ENCODE results near the gene PPP1R9B.
A peak's percentile ranks its signal among the peaks of the same experiment; 100 is the strongest.

The PPP1R9B gene

GRCh38 chr17:50186661-50187393 lies 36.4 kb upstream of the PPP1R9B start:
- DNase-seq, result no peak

DNA sequence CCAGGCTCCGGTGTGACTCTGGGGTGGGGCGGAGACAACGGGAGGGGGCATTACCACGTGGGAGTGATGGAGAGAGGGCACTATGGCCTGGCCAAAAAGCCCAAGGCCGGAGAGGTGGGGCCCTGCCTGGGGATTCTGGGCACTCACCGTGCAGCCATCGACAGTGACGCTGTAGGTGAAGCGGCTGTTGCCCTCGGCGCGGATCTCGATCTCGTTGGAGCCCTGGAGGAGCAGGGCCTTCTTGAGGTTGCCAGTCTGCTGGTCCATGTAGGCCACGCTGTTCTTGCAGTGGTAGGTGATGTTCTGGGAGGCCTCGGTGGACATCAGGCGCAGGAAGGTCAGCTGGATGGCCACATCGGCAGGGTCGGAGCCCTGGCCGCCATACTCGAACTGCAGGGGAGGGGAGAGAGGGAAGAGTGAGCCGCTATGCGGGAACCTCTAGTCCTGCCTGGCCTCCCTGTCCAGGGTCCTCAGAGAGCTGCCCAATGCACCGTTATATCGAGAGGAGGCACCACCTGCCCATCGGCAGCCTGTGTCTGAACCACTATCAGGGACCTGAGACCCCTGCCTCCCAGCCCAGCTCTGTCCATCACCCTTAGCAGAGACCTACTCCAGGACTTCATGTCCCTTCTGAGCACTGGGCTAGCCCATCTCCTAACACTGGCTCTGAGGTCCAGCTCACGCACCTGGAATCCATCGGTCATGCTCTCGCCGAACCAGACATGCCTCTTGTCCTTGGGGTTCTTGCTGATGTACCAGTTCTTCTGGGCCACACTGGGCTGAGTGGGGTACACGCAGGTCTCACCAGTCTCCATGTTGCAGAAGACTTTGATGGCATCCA lies 35.4 kb upstream of the PPP1R9B start:
- DNase-seq, result no peak

DNA sequence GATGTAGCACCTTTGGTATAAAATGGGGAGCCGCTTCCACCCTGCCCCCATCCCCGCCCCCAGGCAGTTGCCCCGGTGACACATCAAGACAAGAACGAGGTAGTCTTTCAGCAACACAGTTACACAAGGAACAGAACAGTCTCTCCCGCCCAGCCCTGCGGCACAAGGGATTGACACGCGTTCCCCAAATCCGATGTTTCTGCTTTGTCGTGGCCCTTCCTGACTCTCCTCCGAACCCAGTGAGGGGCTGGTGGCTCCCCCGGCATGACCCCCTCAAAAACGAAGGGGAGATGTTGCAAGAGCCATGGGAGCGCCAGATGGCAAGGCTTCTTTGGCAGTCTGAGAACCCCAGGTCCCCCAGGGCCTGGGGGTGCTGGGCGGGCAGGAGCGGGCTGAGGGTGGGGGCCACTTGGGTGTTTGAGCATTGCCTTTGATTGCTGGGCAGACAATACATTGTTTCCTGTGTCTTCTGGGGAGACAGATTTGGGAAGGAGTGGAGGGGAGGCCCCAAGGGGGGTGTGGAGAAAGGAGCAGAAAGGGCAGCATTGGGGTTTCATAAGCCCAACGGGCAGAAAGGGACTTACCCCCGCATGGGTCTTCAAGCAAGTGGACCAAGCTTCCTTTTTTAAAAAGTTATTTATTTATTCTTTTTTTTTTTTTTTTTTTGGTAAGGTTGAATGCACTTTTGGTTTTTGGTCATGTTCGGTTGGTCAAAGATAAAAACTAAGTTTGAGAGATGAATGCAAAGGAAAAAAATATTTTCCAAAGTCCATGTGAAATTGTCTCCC lies 34.3 kb upstream of the PPP1R9B start:
- DNase-seq, result no peak

- DNase-seq, result no peak
Observed at GRCh38 chr17:50184064-50184463, 33.6 kb upstream of the PPP1R9B start.

GRCh38 chr17:50183421-50183994 lies 33.0 kb upstream of the PPP1R9B start:
- DNase-seq, result no peak

DNA sequence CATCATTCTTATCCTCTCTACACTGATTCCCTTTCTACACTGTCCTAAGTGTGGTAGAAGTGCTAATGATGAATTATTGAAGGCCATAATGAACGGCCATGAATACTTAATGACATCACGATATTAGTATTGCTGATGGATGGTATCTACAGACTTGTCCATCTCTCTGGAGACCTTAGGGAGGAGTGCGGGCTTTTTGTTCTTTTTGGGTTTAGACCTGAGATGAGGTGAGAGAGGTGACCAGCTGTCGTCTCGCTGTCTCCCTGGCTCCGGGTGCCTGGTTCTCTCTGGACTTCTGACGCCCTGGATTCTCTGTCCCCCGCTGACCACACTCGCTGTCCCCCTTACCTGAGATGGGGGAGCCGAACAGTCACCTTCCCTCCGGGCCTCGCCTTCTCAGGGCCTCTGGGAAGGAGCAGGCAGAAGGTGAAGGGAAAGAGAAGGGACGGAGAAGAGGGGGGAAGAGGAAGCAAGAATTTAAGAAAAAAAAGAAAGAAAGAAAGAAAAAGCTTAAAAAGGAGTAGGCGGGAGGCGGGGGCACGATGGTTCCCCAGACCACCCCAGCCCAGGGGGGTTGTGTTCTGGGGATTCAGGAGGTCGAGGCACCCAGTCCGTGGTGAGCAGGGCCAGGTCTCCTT lies 32.4 kb upstream of the PPP1R9B start:
- no peak for DNase-seq

- no peak for DNase-seq
Observed at GRCh38 chr17:50181591-50182560, 31.4 kb upstream of the PPP1R9B start.

DNA sequence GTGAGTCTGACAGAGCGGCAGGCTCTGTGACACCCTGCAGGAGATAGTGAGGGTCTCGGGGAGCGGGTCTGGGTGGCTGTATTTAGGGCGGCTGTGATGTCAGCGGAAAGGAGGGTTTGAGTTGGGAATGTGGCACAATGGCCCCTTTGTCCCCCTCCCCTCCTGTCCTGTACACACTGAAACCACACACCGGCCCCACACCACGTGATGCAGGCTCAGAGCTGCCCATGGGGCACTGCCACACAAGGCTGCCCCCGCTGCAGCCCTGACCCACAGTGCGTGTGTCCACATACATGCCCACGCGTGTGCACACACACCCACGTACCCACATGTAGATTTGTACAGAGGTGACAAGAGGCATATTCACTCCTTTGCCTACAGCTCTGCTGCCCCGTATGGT lies 30.7 kb upstream of the PPP1R9B start:
- DNase-seq, result no peak

GRCh38 chr17:50180620-50181019 lies 30.1 kb upstream of the PPP1R9B start:
- no peak for DNase-seq

DNA sequence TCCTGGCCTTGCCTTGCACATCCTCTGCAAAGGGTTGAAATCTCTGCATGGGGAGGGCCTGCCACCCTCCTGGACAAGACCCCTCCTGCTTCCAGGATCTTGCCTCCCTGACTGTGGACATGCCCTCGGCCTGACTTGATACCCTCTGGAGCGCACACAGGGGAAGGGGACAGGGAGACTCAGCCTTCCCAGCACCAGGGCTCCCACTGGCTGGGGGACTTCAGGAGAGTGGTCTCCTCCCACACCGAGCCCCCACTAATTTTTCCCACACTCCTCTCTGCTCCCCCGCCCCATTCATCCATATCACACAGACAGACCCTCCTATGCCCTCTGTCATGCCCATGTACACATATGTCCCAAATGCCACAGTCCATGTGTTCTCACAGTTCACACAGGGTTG lies 29.6 kb upstream of the PPP1R9B start:
- DNase-seq, result no peak

DNA sequence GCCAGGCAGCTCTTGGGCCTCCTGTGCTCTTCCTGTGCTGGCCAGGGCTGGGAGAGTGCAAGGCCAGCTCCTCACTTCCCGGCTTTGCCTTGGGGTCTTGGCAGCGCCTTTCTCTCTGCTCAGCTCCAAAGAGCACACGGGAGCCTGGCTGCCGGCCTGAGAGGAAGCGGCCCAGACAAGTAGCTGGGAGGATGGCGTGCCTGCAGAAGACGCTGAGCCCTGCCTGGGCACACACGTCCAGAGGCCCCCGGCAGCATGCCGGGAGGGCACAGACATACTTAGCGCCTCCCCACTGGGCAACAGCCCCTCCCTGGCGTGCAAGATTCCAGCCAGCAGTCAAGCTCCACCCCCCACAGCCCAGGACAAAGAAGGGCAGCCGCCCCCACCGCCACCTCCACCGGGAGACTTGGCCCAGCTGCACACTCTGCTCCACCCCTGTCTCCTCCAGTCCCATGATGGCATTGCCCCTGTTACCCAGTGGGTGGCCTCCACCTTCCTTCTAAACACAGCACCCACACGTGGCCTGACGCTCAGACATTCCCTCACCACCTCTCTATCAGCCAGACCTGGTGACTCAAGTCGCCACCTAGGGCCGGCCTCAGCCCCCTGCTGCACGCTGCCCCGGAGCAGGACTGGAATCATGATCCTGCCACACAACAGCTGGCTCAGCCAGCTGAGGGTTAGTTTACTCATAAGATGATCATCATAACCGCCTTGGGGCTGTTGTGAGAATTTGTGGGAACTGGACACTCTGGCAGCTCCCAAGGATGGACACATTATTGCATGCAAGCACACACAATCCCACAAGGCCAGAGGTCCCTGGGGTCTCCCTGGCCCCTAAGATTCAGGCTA lies 27.7 kb upstream of the PPP1R9B start:
- DNase-seq, result peak; percentile 96

DNA sequence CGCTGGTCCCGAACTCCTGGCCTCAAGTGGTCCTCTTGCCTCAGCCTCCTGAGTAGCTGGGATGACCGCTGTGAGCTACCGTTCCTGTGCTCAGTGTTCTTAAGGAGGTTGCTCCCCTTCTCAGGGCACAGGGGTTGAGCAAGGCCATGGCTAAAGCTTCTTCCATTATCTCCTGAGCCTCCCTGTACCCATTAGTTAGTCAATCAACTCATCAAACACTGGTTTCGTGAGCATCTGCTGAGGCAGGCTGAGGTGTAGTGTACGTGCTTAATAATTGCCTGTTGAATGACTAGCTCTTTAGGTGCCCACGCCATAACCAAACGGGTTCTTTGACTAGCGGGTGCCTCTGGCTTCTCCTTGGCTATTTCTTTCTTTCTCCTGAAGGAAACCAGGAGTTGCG lies 27.0 kb upstream of the PPP1R9B start:
- no peak for DNase-seq

- no peak for DNase-seq
Observed at GRCh38 chr17:50176559-50177357, 26.3 kb upstream of the PPP1R9B start.

DNA sequence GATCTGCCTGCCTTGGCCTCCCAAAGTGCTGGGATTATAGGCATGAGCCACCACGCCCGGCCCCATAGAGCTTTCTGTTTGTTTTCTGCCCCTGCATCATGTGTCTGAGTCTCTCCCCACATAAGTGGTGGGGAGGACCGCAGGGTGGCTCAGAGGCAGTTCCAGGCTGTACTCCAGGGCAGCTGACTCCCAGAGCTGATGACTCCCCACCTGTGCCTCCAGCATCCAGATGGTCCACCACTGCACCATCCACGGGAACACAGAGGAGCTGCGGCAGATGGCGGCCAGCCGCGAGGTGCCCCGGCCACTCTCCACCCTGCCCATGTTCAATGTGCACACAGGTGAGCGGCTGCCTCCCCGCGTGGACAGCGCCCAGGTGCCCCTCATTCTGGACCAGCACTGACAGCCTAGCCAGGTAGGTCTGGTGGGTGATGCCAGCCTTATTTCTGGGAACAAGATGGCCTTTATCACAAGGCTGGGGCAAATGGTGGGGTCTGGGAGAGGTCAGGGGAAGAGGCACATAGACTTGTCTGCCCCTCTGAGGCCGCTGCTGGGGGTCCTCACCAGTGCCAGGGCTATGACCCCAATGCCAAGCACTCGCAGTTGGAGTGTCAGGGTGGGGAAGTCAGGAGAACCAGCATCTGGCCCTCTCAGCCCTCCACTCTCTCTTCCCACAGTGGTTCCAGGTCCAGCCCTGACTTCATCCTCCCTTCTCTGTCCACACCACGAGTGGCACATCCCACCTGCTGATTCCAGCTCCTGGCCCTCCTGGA lies 24.7 kb upstream of the PPP1R9B start:
- no peak for DNase-seq

DNA sequence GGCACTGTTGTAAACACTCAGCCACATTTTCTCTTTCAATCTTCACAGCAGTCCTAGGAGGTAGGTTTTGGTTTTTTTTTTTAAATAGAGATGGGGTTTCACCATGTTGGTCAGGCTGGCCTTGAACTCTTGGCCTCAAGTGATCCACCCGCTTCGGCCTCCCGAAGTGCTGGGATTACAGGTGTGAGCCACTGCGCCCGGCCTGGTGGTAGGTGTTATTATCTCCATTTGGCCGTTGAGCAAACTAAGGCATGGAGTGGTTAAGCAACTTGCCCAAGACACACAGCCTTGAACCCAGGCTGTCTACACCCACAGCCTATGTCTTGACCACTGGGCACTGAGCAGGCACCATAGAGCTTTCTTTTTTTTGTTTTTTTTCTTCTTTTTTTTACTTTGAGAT lies 24.0 kb upstream of the PPP1R9B start:
- DNase-seq, result no peak

DNA sequence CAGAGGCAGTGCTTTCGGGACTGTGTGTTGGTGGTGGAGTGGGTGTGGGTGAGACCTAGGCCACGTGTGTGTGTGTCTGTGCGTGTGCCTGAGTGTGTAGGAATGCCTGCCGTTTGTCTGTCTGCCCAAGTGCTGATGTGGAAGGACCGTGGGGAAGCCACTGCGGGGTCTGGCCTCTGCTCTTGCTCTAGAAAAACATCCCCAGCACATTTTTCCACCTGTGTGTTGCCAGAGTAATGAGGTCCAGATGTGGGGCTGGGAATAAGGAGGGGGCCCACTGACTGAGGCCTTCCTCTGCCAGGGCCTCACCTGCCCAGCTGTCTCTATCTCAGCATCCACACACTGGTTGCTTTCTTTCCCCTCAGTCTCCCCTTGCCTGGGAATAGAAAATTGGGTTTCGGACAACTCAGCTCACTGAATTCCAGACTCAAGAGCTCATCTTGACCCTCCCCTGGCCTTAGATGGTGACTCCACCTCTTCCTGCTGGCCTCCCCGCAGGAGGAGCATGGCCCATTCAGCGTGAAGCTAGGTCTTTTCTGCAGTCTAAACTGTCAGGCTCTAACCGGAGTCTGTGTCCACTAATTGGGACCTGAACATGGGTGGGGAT lies 23.0 kb upstream of the PPP1R9B start:
- peak; percentile 45 for DNase-seq

DNA sequence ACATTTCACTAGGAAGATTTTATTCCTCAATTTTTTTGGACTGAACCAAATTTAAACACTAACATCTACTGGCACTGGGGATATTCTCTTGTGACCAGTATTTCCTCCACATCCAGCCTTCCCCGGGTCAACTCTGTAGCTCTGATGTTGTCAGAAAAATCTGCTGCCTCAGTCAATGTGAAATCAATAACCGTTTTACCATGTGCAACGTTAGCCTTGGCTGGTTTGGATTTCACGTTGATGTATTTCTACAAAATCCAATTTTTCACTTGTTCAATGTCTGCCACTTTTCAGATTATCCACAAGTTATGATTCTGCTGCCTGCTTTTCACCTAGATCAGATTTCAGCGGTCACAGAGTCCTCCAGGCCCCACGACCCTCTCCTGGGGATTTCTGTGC lies 22.5 kb upstream of the PPP1R9B start:
- DNase-seq, result no peak

GRCh38 chr17:50172130-50172529 lies 21.7 kb upstream of the PPP1R9B start:
- no peak for DNase-seq
